ENCODE results near the gene BPIFA3. TPM values are rescaled to one million over a fixed set of nuclear protein-coding genes. Genes with fewer than 3 reads are reported as not detected.

BPIFA3 gene
- polyA plus RNA-seq, 3 donors: not detected

DNA sequence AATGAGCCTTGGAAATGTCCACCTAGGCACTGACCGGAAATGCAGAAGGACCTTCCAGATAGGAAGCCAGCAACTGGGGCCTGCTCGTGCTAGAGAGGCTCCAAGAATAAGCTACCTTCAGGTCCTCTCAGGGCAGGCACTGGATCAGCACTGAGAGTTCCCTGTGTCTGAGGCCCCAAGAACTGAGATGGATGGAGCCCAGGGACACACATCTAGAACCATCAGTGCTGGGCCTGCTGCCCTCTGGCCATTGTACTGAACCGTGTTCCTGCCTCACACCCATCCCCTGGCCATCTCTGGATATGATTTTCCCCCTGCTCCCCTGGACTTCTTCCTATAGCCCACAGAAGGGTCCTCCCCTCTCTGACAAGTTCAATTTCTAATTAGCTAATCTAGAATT, 28.9 kb downstream of the BPIFA3 start:
- H4K20me1 ChIP-seq (ENCODE audit: insufficient read depth, low read length): no peaks in the 10 kb centered on the region

DNA sequence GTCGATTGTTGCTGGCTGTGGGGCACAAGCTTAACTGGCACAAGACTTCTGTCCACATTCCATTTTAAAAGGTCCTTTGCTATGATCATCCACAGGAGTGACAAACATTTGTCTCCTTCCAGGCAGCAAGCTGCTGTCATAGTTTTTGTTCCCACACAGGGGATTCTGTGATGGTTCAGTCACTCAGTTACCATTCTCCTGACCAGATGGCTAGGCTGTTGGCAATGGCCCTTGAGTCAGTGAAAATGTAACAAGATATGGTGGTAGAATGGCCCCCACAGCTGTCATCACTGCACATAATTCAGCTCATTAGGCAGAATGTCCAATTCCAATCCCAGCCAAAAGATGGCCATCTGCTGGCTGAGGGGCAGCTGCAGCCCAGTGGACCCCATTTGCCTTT, 32.3 kb downstream of the BPIFA3 start:
- Histone ChIP-seq H3K9me3 (replicated peaks in 1 of 2; ENCODE audit: control insufficient read depth in 1 of 2, insufficient read depth in 1 of 2, low read length in 2 of 2) (no peaks in the 10 kb centered on the region), H2AFZ (ENCODE audit: insufficient read depth, low read depth, low read length, poor library complexity, severe bottlenecking) (no peak overlapping the region), H3K27ac (ENCODE audit: low read depth in 1 of 2, low read length in 2 of 2) (no peak overlapping the region), H3K79me2 (ENCODE audit: insufficient read depth, low read length) (no peaks in the 10 kb centered on the region), H3K4me1 (ENCODE audit: control insufficient read depth in 1 of 2, insufficient read depth in 2 of 2, low read length in 2 of 2) (no peaks in the 10 kb centered on the region), H3K4me3 (replicated peaks in 1 of 3; ENCODE audit: low read depth in 2 of 3, low read length in 3 of 3) (no peak overlapping the region), H3K36me3 (replicated peaks in 1 of 2; ENCODE audit: control insufficient read depth in 1 of 2, insufficient read depth in 2 of 2, low read length in 2 of 2) (no peaks in the 10 kb centered on the region), H3K9ac (ENCODE audit: insufficient read depth, low read length, poor library complexity, severe bottlenecking) (no peak overlapping the region), H3K4me2 (replicated peaks; ENCODE audit: extremely low read depth, low read length, poor library complexity, severe bottlenecking) (no peak overlapping the region), H3K27me3 (ENCODE audit: control insufficient read depth in 2 of 2, insufficient read depth in 2 of 2, low read length in 2 of 2) (no peaks in the 10 kb centered on the region), H4K20me1 (ENCODE audit: insufficient read depth, low read length) (no peaks in the 10 kb centered on the region)
- peaks cover 0 to 2% (median 0%) of the 10 kb centered on the region in 7 donors for H3K9me3 Mint-ChIP-seq
- TF ChIP-seq, protein P1, sequence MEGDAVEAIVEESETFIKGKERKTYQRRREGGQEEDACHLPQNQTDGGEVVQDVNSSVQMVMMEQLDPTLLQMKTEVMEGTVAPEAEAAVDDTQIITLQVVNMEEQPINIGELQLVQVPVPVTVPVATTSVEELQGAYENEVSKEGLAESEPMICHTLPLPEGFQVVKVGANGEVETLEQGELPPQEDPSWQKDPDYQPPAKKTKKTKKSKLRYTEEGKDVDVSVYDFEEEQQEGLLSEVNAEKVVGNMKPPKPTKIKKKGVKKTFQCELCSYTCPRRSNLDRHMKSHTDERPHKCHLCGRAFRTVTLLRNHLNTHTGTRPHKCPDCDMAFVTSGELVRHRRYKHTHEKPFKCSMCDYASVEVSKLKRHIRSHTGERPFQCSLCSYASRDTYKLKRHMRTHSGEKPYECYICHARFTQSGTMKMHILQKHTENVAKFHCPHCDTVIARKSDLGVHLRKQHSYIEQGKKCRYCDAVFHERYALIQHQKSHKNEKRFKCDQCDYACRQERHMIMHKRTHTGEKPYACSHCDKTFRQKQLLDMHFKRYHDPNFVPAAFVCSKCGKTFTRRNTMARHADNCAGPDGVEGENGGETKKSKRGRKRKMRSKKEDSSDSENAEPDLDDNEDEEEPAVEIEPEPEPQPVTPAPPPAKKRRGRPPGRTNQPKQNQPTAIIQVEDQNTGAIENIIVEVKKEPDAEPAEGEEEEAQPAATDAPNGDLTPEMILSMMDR (IDR thresholded peaks at IDR 0.05): no peak
- no peak for DNase-seq
- H3K4me3 Mint-ChIP-seq: no peak overlapping the region
- 100% methylated on average over 1 of the region's 1 CpG for WGBS (ENCODE audit: insufficient coverage)
- peaks cover 0 to 2% (median 2%) of the 10 kb centered on the region in 3 donors for H3K27me3 Mint-ChIP-seq (ENCODE audit: low read depth in 3 of 3)
- no peaks in the 10 kb centered on the region for H3K36me3 Mint-ChIP-seq
- H3K27ac Mint-ChIP-seq: no peak overlapping the region
- intact Hi-C loops (cut with micrococcal nuclease): no loop called here
- no peaks in the 10 kb centered on the region for H3K4me1 Mint-ChIP-seq

More for the DNA sequence above, 28.9 kb downstream of the BPIFA3 start:
- Histone ChIP-seq H3K36me3 (replicated peaks in 1 of 2; ENCODE audit: control insufficient read depth in 1 of 2, insufficient read depth in 2 of 2, low read length in 2 of 2) (no peaks in the 10 kb centered on the region), H3K9ac (ENCODE audit: insufficient read depth, low read length, poor library complexity, severe bottlenecking) (no peak overlapping the region), H3K27ac (ENCODE audit: low read depth in 1 of 2, low read length in 2 of 2) (no peak overlapping the region), H3K27me3 (ENCODE audit: control insufficient read depth in 2 of 2, insufficient read depth in 2 of 2, low read length in 2 of 2) (no peaks in the 10 kb centered on the region), H3K4me2 (replicated peaks; ENCODE audit: extremely low read depth, low read length, poor library complexity, severe bottlenecking) (no peak overlapping the region), H3K4me1 (ENCODE audit: control insufficient read depth in 1 of 2, insufficient read depth in 2 of 2, low read length in 2 of 2) (no peaks in the 10 kb centered on the region), H3K79me2 (ENCODE audit: insufficient read depth, low read length) (no peaks in the 10 kb centered on the region), H3K9me3 (replicated peaks in 1 of 2; ENCODE audit: control insufficient read depth in 1 of 2, insufficient read depth in 1 of 2, low read length in 2 of 2) (no peaks in the 10 kb centered on the region), H3K4me3 (replicated peaks in 1 of 3; ENCODE audit: low read depth in 2 of 3, low read length in 3 of 3) (no peak overlapping the region), H2AFZ (ENCODE audit: insufficient read depth, low read depth, low read length, poor library complexity, severe bottlenecking) (no peak overlapping the region)
- intact Hi-C loops (cut with micrococcal nuclease): no loop called here
- no peaks in the 10 kb centered on the region for H3K36me3 Mint-ChIP-seq
- 89% methylated on average over 3 of the region's 3 CpGs for WGBS (ENCODE audit: insufficient coverage)
- TF ChIP-seq, protein P1 (IDR thresholded peaks at IDR 0.05): no peak
- H3K4me3 Mint-ChIP-seq: no peak overlapping the region
- H3K27me3 Mint-ChIP-seq (ENCODE audit: low read depth in 3 of 3): peaks cover 2 to 5% (median 3%) of the 10 kb centered on the region in 3 donors
- no peak for DNase-seq
- H3K4me1 Mint-ChIP-seq: no peaks in the 10 kb centered on the region
- no peaks in the 10 kb centered on the region for H3K9me3 Mint-ChIP-seq
- H3K27ac Mint-ChIP-seq: no peak overlapping the region
